WERI-Rb-1 (cell line): ENCODE results near the gene BRSK2.

Experiments
- DNase-seq: peaks from one replicate; pipeline ENCODE4 v3.0.0-alpha.2; 2020
- H3K27ac ChIP-seq: fragments of 250-450 bp; sonication (Bioruptor Pico); 2 replicates; pipeline ENCODE4 v1.5.1; 2020; ENCODE audit warnings: mild to moderate bottlenecking, moderate library complexity
- H3K27me3 ChIP-seq: fragments of 250-450 bp; sonication (Bioruptor Pico); 2 replicates; pipeline ENCODE4 v1.5.1; 2021; ENCODE audit warnings: mild to moderate bottlenecking, low read depth, moderate library complexity; ENCODE audit not compliant: insufficient read depth, severe bottlenecking
- H3K36me3 ChIP-seq: fragments of 250-450 bp; sonication (Bioruptor Pico); 2 replicates; pipeline ENCODE4 v1.5.1; 2020; ENCODE audit warnings: mild to moderate bottlenecking, moderate library complexity
- H3K4me3 ChIP-seq: 2 replicates; pipeline ENCODE4 v1.5.1; 2011; ENCODE audit warnings: low read depth, mild to moderate bottlenecking, control low read depth, low read length
- H3K9me3 ChIP-seq: fragments of 250-450 bp; sonication (Bioruptor Pico); 2 replicates; pipeline ENCODE4 v1.5.1; 2021; ENCODE audit warnings: mild to moderate bottlenecking, moderate library complexity; ENCODE audit not compliant: severe bottlenecking
- CTCF ChIP-seq: IDR thresholded peaks from 2 replicates; pipeline ENCODE4 v1.5.1; 2011; ENCODE audit warnings: low read depth, mild to moderate bottlenecking, control low read depth, inconsistent platforms, low read length

The BRSK2 gene

GRCh38 chr11:1360181-1360834 lies 29.4 kb upstream of the BRSK2 start:
- DNase-seq: no peak
- Histone ChIP-seq H3K27me3 (peaks cover 2% of the 10 kb centered on the region), H3K27ac (no peak overlapping the region), H3K9me3 (peaks cover 26% of the 10 kb centered on the region), H3K4me3 (no peak overlapping the region), H3K36me3 (no peaks in the 10 kb centered on the region)
- no peak for TF ChIP-seq CTCF

DNA sequence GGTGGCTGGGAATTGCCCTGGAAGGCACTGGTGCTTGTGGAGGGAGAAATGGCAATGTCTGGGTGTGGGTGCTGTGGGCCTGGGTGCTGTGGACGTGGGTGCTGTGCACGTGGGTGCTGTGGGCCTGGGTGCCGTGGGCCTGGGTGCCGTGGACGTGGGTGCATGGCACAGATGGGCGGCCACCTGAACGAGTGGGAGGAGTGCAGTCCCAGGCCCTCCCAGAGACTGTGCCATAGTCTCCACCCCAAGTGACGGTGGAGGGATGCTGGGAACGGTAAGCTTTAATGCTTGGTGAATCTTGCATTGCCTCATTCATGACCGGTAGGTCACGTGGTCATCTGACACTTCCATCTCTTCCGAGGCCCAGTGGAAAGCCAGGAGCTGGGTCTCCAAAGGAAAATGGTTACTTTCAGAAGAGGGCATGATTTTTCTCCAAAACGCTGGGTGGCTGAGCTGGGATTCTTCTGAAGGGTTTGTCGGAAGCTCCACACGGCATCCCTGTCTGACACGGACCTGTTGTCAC lies 28.8 kb upstream of the BRSK2 start:
- TF ChIP-seq CTCF: no peak
- peaks cover 27% of the 10 kb centered on the region for H3K9me3 ChIP-seq

GRCh38 chr11:1361882-1362281 lies 27.9 kb upstream of the BRSK2 start:
- DNase-seq: no peak
- TF ChIP-seq CTCF: no peak
- Histone ChIP-seq H3K27me3 (peaks cover 2% of the 10 kb centered on the region), H3K27ac (no peak overlapping the region), H3K36me3 (no peaks in the 10 kb centered on the region), H3K4me3 (no peak overlapping the region), H3K9me3 (peaks cover 30% of the 10 kb centered on the region)

More for the DNA sequence above, 28.8 kb upstream of the BRSK2 start:
- DNase-seq: no peak
- no peaks in the 10 kb centered on the region for H3K36me3 ChIP-seq
- H3K4me3 ChIP-seq: no peak overlapping the region
- peaks cover 2% of the 10 kb centered on the region for H3K27me3 ChIP-seq
- no peak overlapping the region for H3K27ac ChIP-seq

DNA sequence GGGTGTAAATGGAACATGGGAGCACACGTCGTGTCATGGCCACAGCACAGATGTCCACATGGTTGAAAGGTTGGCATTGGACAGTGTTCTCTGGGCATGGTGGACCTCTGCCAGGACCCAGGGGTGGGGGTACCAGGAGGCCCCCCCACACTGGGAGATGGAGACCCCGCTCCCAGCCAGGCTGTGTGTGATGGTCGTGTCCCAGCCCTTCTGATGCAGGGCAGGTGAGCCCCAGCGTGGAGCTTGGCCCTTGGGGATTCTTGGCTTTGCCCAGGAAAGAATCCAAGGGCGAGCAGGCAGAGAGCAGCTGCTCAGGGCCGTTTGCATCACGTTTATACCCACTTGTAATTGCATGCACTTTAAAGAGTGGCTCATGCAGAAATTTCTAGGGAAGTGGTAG lies 22.0 kb upstream of the BRSK2 start:
- H3K4me3 ChIP-seq: no peak overlapping the region
- no peak for DNase-seq
- TF ChIP-seq CTCF: no peak
- peaks cover 29% of the 10 kb centered on the region for H3K9me3 ChIP-seq
- no peak overlapping the region for H3K27ac ChIP-seq
- H3K27me3 ChIP-seq: peaks cover 2% of the 10 kb centered on the region
- no peaks in the 10 kb centered on the region for H3K36me3 ChIP-seq

GRCh38 chr11:1368216-1368615 lies 21.5 kb upstream of the BRSK2 start:
- Histone ChIP-seq H3K27ac (no peak overlapping the region), H3K4me3 (no peak overlapping the region), H3K27me3 (peaks cover 2% of the 10 kb centered on the region), H3K9me3 (peaks cover 26% of the 10 kb centered on the region), H3K36me3 (no peaks in the 10 kb centered on the region)
- TF ChIP-seq CTCF: no peak
- DNase-seq: no peak

- no peak overlapping the region for H3K4me3 ChIP-seq
- H3K9me3 ChIP-seq: peaks cover 18% of the 10 kb centered on the region
- TF ChIP-seq CTCF: no peak
- H3K36me3 ChIP-seq: no peaks in the 10 kb centered on the region
- H3K27ac ChIP-seq: no peak overlapping the region
- DNase-seq: no peak
- peaks cover 2% of the 10 kb centered on the region for H3K27me3 ChIP-seq
These were observed 20.8 kb upstream of the BRSK2 start for GRCh38 chr11:1368966-1369365.
